H1 (cell line): ENCODE data around the gene ATP9B. TPM values are rescaled to one million over a fixed set of nuclear protein-coding genes. Genes with fewer than 3 reads are reported as not detected.

Experiments
- CTCF ChIA-PET: fragments of 300-600 bp; sonication (Branson Sonifier 250); formaldehyde crosslinking; loops from one replicate; lab custom pipeline; 2021; ENCODE audit not compliant: partially characterized antibody; lab: Charles Lee
- POLR2A ChIA-PET: fragments of 300-600 bp; sonication (Branson Sonifier 250); formaldehyde crosslinking; loops from one replicate; lab custom pipeline; 2021; ENCODE audit warnings: inconsistent platforms; ENCODE audit not compliant: partially characterized antibody; lab: Charles Lee
- DNase-seq, 2 experiments: peaks; one replicate each; pipeline versions ENCODE4 v3.0.0 to v3.0.0-alpha.2; 2010 to 2022; ENCODE audit warnings: low spot score in 2 of 2, low read depth in 1 of 2, mixed read lengths in 1 of 2
- FAIRE-seq: peaks from 2 replicates; lab custom pipeline; 2011; peaks lifted over from hg19 to GRCh38; lab: Jason Lieb, UNC
- H2AFZ ChIP-seq: 2 replicates; pipeline ENCODE4 v1.8.1; 2012; ENCODE audit warnings: low read length, inconsistent platforms
- H2AK5ac ChIP-seq: 2 replicates; pipeline ENCODE4 v1.6.1; 2013; ENCODE audit warnings: low read depth, low read length
- H2BK120ac ChIP-seq: replicated peaks from 2 replicates; pipeline ENCODE3; 2013; ENCODE audit warnings: low read depth, low read length, inconsistent platforms
- H2BK12ac ChIP-seq: 2 replicates; pipeline ENCODE4 v1.6.1; 2013; ENCODE audit warnings: low read depth, low read length
- H2BK15ac ChIP-seq: 2 replicates; pipeline ENCODE4 v1.6.1; 2013; ENCODE audit warnings: low read length
- H2BK20ac ChIP-seq: 2 replicates; pipeline ENCODE4 v1.6.1; 2013; ENCODE audit warnings: low read length
- H2BK5ac ChIP-seq: 2 replicates; pipeline ENCODE4 v1.6.1; 2013; ENCODE audit warnings: low read depth, low read length
- H3K14ac ChIP-seq: 2 replicates; pipeline ENCODE4 v1.6.1; 2013; ENCODE audit warnings: inconsistent platforms; ENCODE audit not compliant: insufficient read length
- H3K18ac ChIP-seq: 2 replicates; pipeline ENCODE4 v1.6.1; 2013; ENCODE audit warnings: low read length; ENCODE audit errors: extremely low read depth
- H3K23ac ChIP-seq: 2 replicates; pipeline ENCODE4 v1.6.1; 2013; ENCODE audit warnings: inconsistent platforms; ENCODE audit not compliant: insufficient read length
- H3K23me2 ChIP-seq: 2 replicates; pipeline ENCODE4 v1.6.1; 2013; ENCODE audit warnings: low read depth, low read length
- H3K27ac ChIP-seq: 2 replicates; pipeline ENCODE4 v1.6.1; 2011; ENCODE audit warnings: low read depth, low read length, inconsistent platforms
- H3K27me3 ChIP-seq, 4 experiments: replicated peaks in 1 of 4; 1 replicate in 1 of 4; 2 replicates in 3 of 4; pipeline versions ENCODE4 v1.6.1 to v1.8.1; 2011 to 2013; ENCODE audit warnings: low read length in 3 of 4, mild to moderate bottlenecking in 3 of 4, inconsistent platforms in 2 of 4, mixed read lengths in 2 of 4, moderate library complexity in 1 of 4; ENCODE audit not compliant: control insufficient read depth in 3 of 4, insufficient read depth in 3 of 4; ENCODE audit errors: extremely low read depth in 1 of 4
- H3K36me3 ChIP-seq, 4 experiments: 2 replicates each; pipeline versions ENCODE4 v1.6.1 to v1.8.1; 2011 to 2013; ENCODE audit warnings: mild to moderate bottlenecking in 4 of 4, low read length in 3 of 4, moderate library complexity in 2 of 4, control low read depth in 1 of 4, inconsistent platforms in 1 of 4; ENCODE audit not compliant: insufficient read depth in 4 of 4, control insufficient read depth in 2 of 4
- H3K4ac ChIP-seq: replicated peaks from 2 replicates; pipeline ENCODE3; 2013; ENCODE audit warnings: low read length, low read depth, mixed read lengths, inconsistent platforms; ENCODE audit not compliant: insufficient read length
- H3K4me1 ChIP-seq, 4 experiments: replicated peaks in 1 of 4; 1 replicate in 1 of 4; 2 replicates in 3 of 4; pipeline versions ENCODE4 v1.6.1 to v1.8.1; 2011 to 2013; ENCODE audit warnings: low read length in 3 of 4, inconsistent platforms in 2 of 4, mixed read lengths in 1 of 4; ENCODE audit not compliant: insufficient read depth in 4 of 4, control insufficient read depth in 3 of 4
- H3K4me2 ChIP-seq, 2 experiments: 2 replicates each; pipeline versions ENCODE4 v1.6.1 to v1.8.1; 2011 to 2013; ENCODE audit warnings: low read depth in 2 of 2, low read length in 2 of 2, control low read depth in 1 of 2, inconsistent platforms in 1 of 2, mild to moderate bottlenecking in 1 of 2; ENCODE audit not compliant: insufficient read depth in 1 of 2
- H3K4me3 ChIP-seq, 4 experiments: fragments of 200-600, 300-600 bp in 1 of 4; sonication (generic), shearing (Covaris generic), sonication (Bioruptor Twin) in 1 of 4; 2 replicates each; pipeline versions ENCODE4 v1.5.1 to v1.8.1; 2011 to 2016; ENCODE audit warnings: low read length in 4 of 4, low read depth in 3 of 4, control low read depth in 2 of 4, inconsistent platforms in 2 of 4, mild to moderate bottlenecking in 2 of 4, mixed read lengths in 1 of 4, moderate library complexity in 1 of 4; ENCODE audit not compliant: insufficient read depth in 2 of 4; ENCODE audit errors: extremely low read depth in 1 of 4
- H3K56ac ChIP-seq: replicated peaks from 2 replicates; pipeline ENCODE3; 2013; ENCODE audit warnings: low read depth, mild to moderate bottlenecking, mixed read lengths, low read length, inconsistent platforms; ENCODE audit not compliant: insufficient read length
- H3K79me1 ChIP-seq: 2 replicates; pipeline ENCODE4 v1.6.1; 2013; ENCODE audit warnings: low read depth, low read length, control low read depth
- H3K79me2 ChIP-seq, 2 experiments: 2 replicates each; pipeline versions ENCODE4 v1.6.1 to v1.8.1; 2012 to 2013; ENCODE audit warnings: low read length in 2 of 2, mild to moderate bottlenecking in 2 of 2, inconsistent platforms in 1 of 2; ENCODE audit not compliant: insufficient read depth in 2 of 2, control insufficient read depth in 1 of 2
- H3K9ac ChIP-seq, 4 experiments: replicated peaks in 1 of 4; 1 replicate in 1 of 4; 2 replicates in 3 of 4; pipeline versions ENCODE4 v1.6.1 to v1.8.1; 2011 to 2013; ENCODE audit warnings: low read depth in 3 of 4, low read length in 3 of 4, control low read depth in 2 of 4, mild to moderate bottlenecking in 2 of 4, moderate library complexity in 2 of 4, inconsistent platforms in 1 of 4; ENCODE audit errors: extremely low read depth in 1 of 4
- H3K9me3 ChIP-seq, 2 experiments: 2 replicates each; pipeline versions ENCODE4 v1.6.1 to v1.8.1; 2012 to 2013; ENCODE audit warnings: mild to moderate bottlenecking in 2 of 2, moderate library complexity in 2 of 2, control low read depth in 1 of 2, inconsistent platforms in 1 of 2, low read depth in 1 of 2, low read length in 1 of 2, mixed read lengths in 1 of 2; ENCODE audit not compliant: insufficient read depth in 2 of 2
- H4K20me1 ChIP-seq, 2 experiments: replicated peaks in 1 of 2; 2 replicates each; pipeline versions ENCODE3 to v1.8.1; 2011 to 2013; ENCODE audit warnings: inconsistent platforms in 2 of 2, low read length in 2 of 2, mild to moderate bottlenecking in 1 of 2; ENCODE audit not compliant: insufficient read depth in 2 of 2, control insufficient read depth in 1 of 2
- H4K5ac ChIP-seq: 2 replicates; pipeline ENCODE4 v1.6.1; 2013; ENCODE audit warnings: low read length, low read depth, mixed read lengths, inconsistent platforms; ENCODE audit not compliant: insufficient read length
- H4K8ac ChIP-seq: 2 replicates; pipeline ENCODE4 v1.8.0; 2013; ENCODE audit warnings: mild to moderate bottlenecking, moderate library complexity, low read length, inconsistent platforms; ENCODE audit not compliant: insufficient read depth; ENCODE audit errors: extremely low read depth
- H4K91ac ChIP-seq: replicated peaks from 2 replicates; pipeline ENCODE3; 2013; ENCODE audit warnings: low read length, mixed read lengths, inconsistent platforms; ENCODE audit not compliant: insufficient read length
- BRCA1 ChIP-seq: IDR thresholded peaks from 2 replicates; pipeline ENCODE4 v1.6.1; 2012; ENCODE audit warnings: low read depth, low read length, improper control_type of control experiment
- HDAC2 ChIP-seq, 2 experiments: fragments of 300-600 bp in 1 of 2; sonication (generic) in 1 of 2; IDR thresholded peaks; 2 replicates each; pipeline ENCODE4 v1.6.1; 2011 to 2012; ENCODE audit warnings: low read depth in 2 of 2, low read length in 2 of 2, mild to moderate bottlenecking in 2 of 2, moderate library complexity in 2 of 2, borderline replicate concordance in 1 of 2, inconsistent platforms in 1 of 2
- POU5F1 ChIP-seq: IDR thresholded peaks from 2 replicates; pipeline ENCODE4 v1.6.1; 2011; ENCODE audit warnings: low read depth, mild to moderate bottlenecking, low read length, moderate library complexity
- RFX5 ChIP-seq: IDR thresholded peaks from 2 replicates; pipeline ENCODE4 v1.6.1; 2011; ENCODE audit warnings: low read depth, low read length, improper control_type of control experiment, borderline replicate concordance
- RXRA ChIP-seq: IDR thresholded peaks from 2 replicates; pipeline ENCODE4 v1.6.1; 2011; ENCODE audit warnings: low read depth, mild to moderate bottlenecking, low read length, moderate library complexity; ENCODE audit not compliant: insufficient read depth
- TAF1 ChIP-seq: IDR thresholded peaks from 2 replicates; pipeline ENCODE4 v1.6.1; 2011; ENCODE audit warnings: mild to moderate bottlenecking, low read depth, low read length
- TCF12 ChIP-seq: IDR thresholded peaks from 2 replicates; pipeline ENCODE4 v1.6.1; 2011; ENCODE audit warnings: low read depth, mild to moderate bottlenecking, low read length
- WGBS, 2 experiments: shearing (Covaris generic) in 1 of 2; methylation state at CpG; one replicate each; pipeline versions ENCODE4 v1.1.6 to v1.1.7; 2013 to 2015; ENCODE audit warnings: low lambda C conversion rate in 2 of 2, mixed read lengths in 2 of 2, inconsistent platforms in 1 of 2, low coverage in 1 of 2, missing lambda C conversion rate in 1 of 2; ENCODE audit not compliant: insufficient replicate concordance in 2 of 2, insufficient coverage in 1 of 2, insufficient read length in 1 of 2; ENCODE audit errors: extremely low coverage in 1 of 2, missing lambda C conversion rate in 1 of 2; 5-methylcytosine and 5-hydroxymethylcytosine counted together
- polyA plus RNA-seq, 7 experiments: library from polyadenylated mRNA; depleted of rRNA in 3 of 7; stranded (reverse) in 5 of 7; unstranded in 2 of 7; fragments of >200 nt in 5 of 7; fragments of 200-250 nt in 2 of 7; gene quantifications; 1 replicate in 5 of 7; 2 replicates in 1 of 7; 4 replicates in 1 of 7; pipeline versions ENCODE4 v1.2.1 to v1.2.3, GENCODE V29; 2011 to 2013; ENCODE audit warnings: missing spikeins in 2 of 7, mixed read lengths in 2 of 7
- total RNA-seq: library from RNA; stranded (reverse); fragmentation: NEBNext Ultra II Directional; extraction: Animal tissue kit (Norgen Biotek cat#: 25700); gene quantifications from 2 replicates; pipeline ENCODE4 v1.2.1, GENCODE V29; 2021
- TF ChIP-seq, protein P1 (sequence below): IDR thresholded peaks from 2 replicates; pipeline ENCODE4 v1.6.1; 2011; ENCODE audit warnings: low read length, improper control_type of control experiment
- TF ChIP-seq, protein P2 (sequence below): IDR thresholded peaks from 2 replicates; pipeline ENCODE4 v1.6.1; 2012; ENCODE audit warnings: low read length, inconsistent platforms
- TF ChIP-seq, protein P3 (sequence below): IDR thresholded peaks from 2 replicates; pipeline ENCODE4 v1.6.1; 2011; ENCODE audit warnings: low read depth, mild to moderate bottlenecking, low read length; ENCODE audit not compliant: insufficient read depth

Gene ATP9B
- total and polyA plus RNA-seq, 2 of the 8 experiments (the other 6 are each of a cell fraction or from before 2014, with no cell fraction given) = 15.1 to 21.7 TPM

DNA sequence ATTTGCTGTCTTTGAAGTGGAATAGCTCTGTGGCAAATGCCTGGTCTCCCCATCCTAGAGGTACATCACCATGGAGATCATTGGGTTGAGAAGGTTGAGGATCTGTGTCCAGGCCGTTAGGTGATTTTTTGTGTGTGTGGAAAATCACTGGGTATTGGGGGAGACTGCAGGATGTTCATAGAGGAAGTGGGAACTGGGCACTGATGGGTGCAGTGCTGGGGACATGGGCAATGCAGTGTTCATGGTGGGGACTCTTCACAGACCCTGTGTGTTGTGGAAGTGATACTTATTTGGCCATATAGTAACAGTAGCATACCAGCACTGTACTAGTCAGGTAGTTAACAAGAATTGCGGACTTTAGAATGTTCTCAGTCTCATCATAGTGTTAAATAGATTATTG lies 34.9 kb downstream of the ATP9B start:
- DNase-seq (no peak), FAIRE-seq (no peak)
- Histone ChIP-seq H2BK12ac (no peak overlapping the region), H2BK20ac (no peak overlapping the region), H2BK15ac (no peak overlapping the region), H2BK120ac (no peak overlapping the region), H3K27me3 (no peaks in the 10 kb centered on the region), H3K4me1 (no peaks in the 10 kb centered on the region; a peak in 1 of 7 replicates), H3K23ac (no peak overlapping the region), H3K14ac (no peak overlapping the region), H3K9me3 (no peaks in the 10 kb centered on the region), H4K5ac (no peak overlapping the region), H3K9ac (no peak overlapping the region), H2AFZ (no peak overlapping the region), H4K8ac (no peak overlapping the region), H3K4me3 (no peak overlapping the region), H3K4me2 (no peak overlapping the region), H4K20me1 (peaks cover 0 to 9% of the 10 kb centered on the region in 2 experiments), H3K79me2 (peaks cover 9 to 73% of the 10 kb centered on the region in 2 experiments), H3K56ac (no peak overlapping the region), H3K4ac (no peak overlapping the region), H3K23me2 (no peaks in the 10 kb centered on the region), H3K27ac (no peak overlapping the region), H3K36me3 (no peaks in the 10 kb centered on the region; a peak in 1 of 8 replicates), H2AK5ac (no peak overlapping the region), H3K79me1 (peaks cover 7% of the 10 kb centered on the region; the same call in 1 of the 2 replicates), H4K91ac (no peak overlapping the region), H2BK5ac (no peak overlapping the region), H3K18ac (no peak overlapping the region)
- POLR2A ChIA-PET = no interaction called here
- CTCF ChIA-PET = interaction anchor here (1.4 kb wide), 1 partner anchor 14 kb away, joined by 3 read pairs; no protein-coding TSS in a partner anchor
- WGBS, 2 experiments = 91% methylated on average over 2 of the region's 2 CpGs; no CpG with 5 or more reads in 1 of the 2 experiments
- TF ChIP-seq, protein P1, sequence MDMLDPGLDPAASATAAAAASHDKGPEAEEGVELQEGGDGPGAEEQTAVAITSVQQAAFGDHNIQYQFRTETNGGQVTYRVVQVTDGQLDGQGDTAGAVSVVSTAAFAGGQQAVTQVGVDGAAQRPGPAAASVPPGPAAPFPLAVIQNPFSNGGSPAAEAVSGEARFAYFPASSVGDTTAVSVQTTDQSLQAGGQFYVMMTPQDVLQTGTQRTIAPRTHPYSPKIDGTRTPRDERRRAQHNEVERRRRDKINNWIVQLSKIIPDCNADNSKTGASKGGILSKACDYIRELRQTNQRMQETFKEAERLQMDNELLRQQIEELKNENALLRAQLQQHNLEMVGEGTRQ = no peak
- TF ChIP-seq HDAC2 (IDR thresholded peaks at IDR 0.05; ENCODE audit: borderline replicate concordance in 1 of 2, low read depth in 2 of 2, low read length in 2 of 2) (no peak), BRCA1 (no peak), RXRA (no peak), POU5F1 (no peak), TCF12 (no peak), RFX5 (no peak), TAF1 (no peak)
- TF ChIP-seq, protein P2, sequence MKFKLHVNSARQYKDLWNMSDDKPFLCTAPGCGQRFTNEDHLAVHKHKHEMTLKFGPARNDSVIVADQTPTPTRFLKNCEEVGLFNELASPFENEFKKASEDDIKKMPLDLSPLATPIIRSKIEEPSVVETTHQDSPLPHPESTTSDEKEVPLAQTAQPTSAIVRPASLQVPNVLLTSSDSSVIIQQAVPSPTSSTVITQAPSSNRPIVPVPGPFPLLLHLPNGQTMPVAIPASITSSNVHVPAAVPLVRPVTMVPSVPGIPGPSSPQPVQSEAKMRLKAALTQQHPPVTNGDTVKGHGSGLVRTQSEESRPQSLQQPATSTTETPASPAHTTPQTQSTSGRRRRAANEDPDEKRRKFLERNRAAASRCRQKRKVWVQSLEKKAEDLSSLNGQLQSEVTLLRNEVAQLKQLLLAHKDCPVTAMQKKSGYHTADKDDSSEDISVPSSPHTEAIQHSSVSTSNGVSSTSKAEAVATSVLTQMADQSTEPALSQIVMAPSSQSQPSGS = no peak
- TF ChIP-seq, protein P3, sequence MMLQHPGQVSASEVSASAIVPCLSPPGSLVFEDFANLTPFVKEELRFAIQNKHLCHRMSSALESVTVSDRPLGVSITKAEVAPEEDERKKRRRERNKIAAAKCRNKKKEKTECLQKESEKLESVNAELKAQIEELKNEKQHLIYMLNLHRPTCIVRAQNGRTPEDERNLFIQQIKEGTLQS = no peak
